ENCODE results near the gene MGST2.
"Not testable (repeated sequence)": the region's sequence is repeated elsewhere in the genome, so short reads cannot be mapped to it uniquely, and the experiment has no call there.

The MGST2 gene

DNA sequence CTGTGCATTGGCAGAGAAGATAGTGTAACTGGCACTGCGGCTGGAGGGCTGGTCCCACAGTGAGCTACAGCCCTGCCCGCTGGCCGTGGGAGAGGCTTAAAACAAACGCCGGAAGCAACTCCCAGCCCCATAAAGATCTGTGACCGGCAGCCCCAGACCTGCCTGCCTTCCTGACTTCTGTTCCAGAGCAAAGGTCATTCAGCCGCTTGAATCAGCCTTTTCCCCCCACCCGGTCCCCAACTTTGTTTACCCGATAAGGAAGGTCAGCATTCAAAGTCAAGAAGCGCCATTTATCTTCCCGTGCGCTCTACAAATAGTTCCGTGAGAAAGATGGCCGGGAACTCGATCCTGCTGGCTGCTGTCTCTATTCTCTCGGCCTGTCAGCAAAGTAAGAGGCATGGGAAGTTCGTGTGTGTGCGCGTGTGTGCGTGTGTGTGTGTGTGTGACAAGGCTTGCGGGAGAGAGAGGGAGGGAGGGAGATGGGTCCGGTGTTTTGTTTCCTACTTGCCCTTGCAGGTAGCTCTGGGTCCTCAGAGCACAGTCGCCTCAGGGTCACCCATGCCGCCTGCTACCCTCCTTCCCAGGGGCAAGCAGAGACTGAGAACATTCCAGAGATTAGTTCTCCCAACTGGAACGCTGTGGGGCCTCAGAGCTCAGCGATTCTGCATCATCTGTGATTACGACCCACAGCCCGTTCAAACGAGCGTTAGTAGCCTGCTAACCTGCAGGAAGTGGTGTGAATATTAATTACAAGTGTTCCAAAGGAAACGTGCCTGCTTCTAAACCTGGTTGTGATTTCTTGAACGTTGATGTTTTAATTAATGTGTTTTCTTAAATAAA is at the start of gene MGST2:
Gene MGST2, plus strand, starts transcription at position 130 of the 840 bp plus-strand sequence. Its CDS starts 201 bp downstream, at position 331.
- no peak for DNase-seq (ENCODE audit: low read depth in 2 of 2, low spot score in 1 of 2)

DNA sequence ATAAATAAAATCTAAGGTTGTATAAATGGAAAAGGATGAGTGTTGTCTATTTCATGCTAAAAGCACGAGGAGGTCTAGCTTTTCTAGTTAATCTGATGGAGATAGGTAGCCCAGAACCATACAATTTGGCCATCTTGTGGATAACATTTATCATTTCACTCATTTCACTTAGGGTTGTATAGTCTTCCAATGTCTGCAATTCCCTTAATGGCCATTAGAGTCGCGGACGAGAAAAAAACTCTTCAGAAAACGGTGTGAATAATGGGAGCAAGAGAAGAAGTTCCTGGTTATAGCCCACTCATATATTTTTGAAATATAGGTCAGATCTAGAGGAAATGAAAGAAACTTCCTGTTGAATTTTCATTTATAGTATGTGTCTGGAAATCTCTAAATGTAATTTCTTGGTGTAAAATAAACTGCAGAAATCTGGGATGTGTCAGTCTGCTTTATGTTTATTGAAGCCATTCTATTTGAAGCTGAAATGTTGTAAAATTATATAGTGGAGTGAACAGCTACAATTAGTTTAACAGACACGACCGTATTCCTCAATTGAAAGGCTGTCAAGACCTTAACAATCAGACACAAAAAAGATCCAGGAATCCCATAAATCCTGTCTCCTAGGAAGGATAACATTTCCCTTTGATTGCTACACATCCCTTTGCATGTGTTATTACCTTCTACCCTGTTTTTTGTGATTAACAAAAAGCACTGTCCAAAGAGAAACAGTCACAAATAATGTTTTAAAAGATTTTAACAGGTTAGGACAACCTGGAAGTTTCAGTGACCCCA is 47.7 kb upstream of the MGST2 start:
- DNase-seq (ENCODE audit: low read depth in 2 of 2, low spot score in 1 of 2), result no peak

DNA sequence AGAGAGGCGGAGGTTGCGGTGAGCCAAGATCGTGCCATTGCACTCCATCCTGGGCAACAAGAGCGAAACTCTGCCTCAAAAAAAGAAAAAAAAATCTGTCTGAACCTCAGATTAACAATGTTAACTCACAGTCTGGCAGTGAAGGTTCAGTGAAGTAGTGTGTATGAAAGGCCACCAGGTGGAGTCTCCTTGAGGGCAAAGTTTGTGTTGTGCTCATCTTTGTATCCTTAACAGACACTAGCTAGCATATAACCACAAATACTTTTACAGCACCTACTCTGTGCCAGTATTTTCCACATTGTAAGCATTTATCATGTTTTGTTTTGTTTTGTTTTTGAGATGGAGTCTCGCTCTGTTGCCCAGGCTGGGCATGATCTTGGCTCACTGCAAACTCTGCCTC is 46.0 kb upstream of the MGST2 start:
- no peak for DNase-seq (ENCODE audit: low read depth in 2 of 2, low spot score in 1 of 2)

DNA sequence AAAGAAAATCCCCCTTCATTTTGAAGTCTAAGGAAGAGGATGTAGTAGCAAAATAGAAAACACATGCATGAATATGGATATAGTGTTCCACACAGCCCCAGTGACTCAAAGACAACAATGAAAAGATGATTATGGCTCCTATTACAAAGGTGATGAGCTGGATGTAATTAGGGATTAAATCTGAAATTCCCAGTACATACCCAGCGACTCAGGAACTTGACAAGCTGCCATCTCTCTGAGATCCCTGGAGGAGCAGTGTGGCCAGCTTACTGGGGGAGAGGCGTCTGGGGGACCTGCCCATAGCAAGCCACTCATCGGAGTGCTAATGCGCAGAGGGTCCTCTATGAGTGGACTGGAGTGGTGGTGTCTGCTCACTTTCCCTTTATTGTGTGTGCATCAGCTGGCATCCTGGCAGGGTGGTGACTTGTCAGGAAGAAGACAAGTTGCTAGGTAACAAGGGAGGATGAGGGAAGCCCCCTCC is 42.7 kb upstream of the MGST2 start:
- no peak for DNase-seq (ENCODE audit: low read depth in 2 of 2, low spot score in 1 of 2)

DNA sequence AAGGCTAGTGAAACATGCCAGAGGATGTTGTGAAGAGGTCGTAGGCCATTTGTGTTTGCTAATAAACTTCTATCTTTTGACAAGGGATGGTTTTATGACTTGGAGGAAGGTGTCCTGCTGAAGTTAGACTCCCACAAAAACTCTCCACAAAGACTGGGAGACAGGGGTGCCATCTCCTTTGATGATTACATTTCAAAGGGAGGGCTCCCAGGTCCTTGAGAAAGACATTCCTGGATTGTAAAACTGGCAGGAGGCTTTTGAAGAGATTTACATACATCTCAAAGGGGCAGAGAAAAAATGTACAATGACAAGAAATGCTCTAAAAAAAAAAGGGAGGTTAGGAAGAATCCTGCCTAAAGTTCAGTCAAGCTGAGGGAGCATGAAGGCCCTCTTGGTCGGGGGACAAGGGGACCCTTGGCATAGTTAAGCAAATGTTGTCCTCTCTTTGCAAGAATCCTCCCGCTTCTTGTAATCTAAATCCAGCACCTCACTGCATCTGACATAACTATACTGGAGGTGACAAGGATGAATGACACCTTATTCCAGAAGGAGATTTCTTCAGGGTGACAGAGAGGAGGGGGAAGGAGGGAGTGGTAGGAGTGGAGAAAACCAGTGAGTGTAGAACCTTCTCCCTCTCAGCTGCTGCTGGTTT is 41.1 kb upstream of the MGST2 start:
- DNase-seq (ENCODE audit: low read depth in 2 of 2, low spot score in 1 of 2), result no peak

DNA sequence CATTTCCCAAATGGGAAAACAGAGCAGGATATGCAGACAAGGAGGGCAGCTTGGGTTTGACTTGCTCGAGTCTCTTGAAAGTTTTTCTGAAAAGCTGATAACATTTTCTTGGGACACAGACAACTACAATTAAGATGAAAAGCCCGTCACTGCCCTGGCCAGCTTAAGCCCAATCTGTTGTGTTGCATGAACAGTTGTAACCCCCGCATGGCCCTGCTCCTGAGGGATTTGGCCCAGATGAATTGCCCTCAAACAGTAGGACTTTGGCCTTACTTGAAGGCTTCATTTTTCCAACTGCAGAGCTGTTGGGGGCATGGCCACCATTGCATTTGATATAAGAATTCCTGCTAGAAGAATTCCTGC is 40.5 kb upstream of the MGST2 start:
- DNase-seq (ENCODE audit: low read depth in 2 of 2, low spot score in 1 of 2), result no peak

DNA sequence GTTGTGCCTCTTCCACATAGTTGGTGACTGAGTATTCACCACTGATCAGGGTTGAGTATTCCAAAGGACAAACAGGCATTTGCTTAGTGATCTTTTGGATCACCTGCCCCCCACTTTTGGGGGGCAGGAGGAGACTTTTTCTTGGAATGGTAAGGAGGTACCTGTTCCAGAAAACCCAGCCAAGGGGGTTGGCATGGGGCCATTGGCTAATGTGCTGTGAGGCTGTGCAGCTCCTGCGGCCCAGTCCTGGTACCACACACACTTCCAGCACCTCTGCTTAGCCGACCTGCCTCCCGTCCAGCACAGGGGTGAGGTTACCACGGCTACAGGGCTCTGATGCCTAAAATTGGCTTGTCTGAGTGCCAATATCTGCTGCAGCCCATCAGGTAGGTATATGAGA is 40.1 kb upstream of the MGST2 start:
- no peak for DNase-seq (ENCODE audit: low read depth in 2 of 2, low spot score in 1 of 2)

DNA sequence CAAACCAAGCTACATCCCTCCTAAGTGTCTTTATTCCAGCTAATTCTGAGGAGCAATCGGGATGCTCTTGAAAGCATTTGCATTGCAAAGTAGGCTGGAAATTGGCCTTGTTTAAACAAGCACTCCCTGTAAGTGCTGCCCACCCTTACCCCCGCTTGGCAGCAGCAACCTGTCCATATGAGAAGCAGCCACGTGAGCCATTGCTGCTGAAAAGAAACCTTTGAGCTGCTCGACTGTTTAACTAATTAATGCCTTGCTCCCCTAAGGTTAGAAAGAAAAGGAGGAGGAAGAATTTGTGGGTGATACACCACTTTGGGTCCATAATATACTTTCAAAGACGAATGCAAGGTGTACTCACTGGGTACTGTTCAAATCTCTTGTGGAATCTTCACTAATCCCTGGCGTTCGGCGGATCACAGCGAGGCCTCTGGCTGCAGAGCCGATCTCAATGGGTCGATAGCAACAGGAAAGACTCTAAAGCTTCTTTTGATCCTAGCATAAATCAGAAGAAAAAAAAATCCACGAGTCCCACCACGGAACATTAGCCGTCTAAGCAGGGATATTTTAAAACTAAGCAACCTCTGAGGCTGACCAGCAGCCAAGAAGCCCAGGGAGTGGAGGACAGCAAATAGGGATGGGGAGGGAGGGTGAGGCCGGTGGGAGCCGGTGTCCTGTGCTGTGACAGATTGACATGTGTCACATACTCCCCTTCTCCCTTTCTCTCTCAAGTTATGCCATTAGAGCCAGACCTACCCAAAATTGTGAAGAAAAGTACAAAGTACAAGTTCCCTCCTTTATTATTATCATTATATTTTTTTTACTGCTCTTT is 37.2 kb upstream of the MGST2 start:
- DNase-seq (ENCODE audit: low read depth in 2 of 2, low spot score in 1 of 2), result no peak

DNA sequence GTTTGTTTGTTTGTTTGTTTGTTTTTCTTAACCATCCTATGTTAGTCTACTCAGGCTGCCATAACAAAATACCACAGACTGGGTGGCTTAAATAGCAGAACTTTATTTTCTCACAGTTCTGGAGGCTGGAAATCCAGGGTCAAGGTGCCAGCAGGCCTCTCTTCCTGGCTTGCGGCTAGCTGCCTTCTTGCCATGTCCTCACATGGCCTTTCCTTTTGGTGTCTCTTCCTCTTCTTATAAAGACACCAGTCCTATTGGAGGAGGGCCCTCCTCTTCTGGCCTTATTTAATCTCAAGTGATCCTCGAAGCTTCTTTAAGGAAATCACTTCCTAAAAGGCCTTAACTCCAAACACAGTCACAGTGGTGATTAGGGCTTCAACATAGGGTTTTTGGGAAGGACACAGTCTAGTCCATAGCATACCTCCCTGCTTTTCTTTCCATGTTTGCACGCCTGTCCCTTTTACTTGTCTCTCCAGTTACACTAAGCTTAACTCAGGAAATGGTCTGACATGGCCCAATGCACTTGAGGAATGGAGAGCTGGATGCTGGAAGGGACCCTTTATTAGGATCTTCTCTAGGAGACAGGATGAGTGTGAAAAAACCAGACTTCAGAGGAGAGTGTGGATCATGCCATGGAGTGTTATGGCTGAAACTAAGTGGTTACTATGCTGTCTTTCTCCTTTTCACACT is 36.0 kb upstream of the MGST2 start:
- DNase-seq (ENCODE audit: low read depth in 2 of 2, low spot score in 1 of 2), result no peak

DNA sequence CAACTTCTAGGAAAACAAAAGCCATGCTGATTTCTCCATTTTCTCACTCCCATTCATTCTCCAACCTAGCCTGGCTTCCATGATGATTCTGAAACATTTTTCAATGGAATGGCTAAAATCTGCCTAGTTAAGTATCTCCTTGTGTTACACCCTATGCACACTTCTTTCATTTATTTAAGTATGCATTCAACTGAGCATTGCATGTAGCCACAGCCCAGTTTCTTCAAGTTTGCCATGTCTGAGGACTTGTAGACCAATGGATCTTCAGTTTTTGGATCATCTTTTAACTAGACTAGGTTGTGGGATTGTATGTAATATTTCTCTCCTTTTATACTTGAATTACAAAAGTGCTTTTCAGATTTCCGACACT is 35.5 kb upstream of the MGST2 start:
- DNase-seq (ENCODE audit: low read depth in 2 of 2, low spot score in 1 of 2), result no peak

DNA sequence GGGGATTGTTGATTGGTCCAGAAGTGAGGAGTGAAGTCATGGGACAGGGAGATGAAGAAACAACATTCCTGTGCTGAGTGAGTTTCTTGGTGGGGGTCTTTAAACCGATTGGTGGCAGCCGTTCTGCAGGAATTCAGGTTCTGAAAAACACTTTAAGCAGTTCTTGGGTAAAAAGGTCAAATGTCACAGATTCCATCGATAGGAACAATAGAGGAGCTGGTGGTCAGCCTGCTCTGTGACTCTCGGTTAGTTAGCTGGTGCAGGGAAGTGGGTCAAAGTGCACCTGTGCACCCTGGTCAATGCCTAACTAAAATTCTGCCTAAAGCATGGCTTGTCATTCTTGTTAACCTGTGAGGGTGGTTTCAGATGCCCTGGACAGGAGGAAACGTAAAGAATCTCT is 34.6 kb upstream of the MGST2 start:
- no peak for DNase-seq (ENCODE audit: low read depth in 2 of 2, low spot score in 1 of 2)

DNA sequence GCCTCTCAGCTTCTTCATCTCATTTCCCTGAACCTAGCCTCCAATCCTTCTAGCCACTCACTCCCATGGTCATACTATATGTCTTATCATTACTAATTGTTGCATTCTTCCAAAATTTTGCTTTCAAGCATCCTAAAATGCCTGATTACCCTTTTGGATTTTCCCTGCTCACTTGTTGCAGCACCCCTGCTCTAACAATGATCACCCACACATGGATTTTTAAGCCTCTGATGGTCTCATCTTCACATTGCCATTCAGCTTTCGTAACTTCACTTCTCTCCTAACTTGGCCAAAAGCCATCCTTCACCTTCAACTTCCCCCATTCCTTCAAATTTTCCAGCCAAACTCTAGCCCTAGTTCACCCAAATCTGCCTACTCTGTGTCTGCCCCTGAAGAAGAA is 33.8 kb upstream of the MGST2 start:
- DNase-seq (ENCODE audit: low read depth in 2 of 2, low spot score in 1 of 2), result no peak

DNA sequence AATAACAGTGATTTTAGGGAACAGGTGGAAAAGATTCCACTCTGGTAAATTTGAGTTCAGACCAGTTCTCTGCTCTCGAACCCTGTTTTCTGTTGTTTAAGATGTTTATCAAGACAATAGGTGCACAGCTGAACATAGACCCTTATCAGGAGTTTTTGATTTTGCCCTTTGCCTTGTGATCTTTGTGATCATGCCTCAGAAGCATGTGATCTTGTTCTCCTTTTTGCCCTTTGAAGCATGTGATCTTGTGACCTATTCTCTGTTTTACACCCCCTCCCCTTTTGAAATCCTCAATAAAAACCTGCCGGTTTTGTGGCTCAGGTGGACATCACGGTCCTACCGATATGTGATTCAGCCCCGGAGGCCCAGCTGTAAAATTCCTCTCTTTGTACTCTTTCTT is 32.9 kb upstream of the MGST2 start:
- not testable (repeated sequence) for DNase-seq (ENCODE audit: low read depth in 2 of 2, low spot score in 1 of 2)

DNA sequence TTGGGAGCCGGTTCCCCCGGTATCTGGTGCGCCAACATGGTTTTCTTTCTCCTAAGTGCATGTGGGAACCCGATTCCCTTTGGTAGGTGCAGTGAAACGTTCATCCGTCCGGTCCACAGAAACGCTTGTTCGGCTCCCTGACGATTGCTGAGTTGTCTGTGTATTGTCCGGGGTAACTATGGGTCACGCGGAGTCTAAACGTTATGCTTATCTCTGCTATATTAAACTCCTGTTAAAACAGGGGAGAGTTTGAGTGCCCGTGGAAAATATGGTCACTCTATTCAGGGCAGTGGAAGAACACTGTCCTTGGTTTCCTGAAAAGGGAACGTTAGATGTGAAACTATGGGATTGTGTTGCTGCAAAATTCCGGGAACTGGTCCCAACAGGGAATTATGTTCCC is 32.4 kb upstream of the MGST2 start:
- no peak for DNase-seq (ENCODE audit: low read depth in 2 of 2, low spot score in 1 of 2)

DNA sequence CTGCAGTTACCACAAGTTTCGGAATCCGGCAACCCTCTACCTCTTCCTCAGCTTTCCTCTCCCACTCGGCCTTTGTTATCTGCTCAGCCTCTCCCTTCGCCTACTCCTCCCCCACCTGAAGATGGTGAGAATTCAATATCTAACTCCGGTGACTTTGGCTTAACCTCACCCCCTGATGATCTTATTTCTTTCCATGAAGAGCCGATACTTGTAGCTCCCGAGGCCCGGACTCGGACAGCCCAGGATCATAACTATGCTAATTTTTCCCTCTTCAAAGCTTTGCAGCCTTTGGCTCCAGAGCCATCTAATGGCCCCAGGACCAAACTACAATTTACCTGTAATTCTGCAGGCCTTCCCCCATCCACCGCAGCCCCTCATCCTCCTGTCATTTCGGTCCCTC is 32.0 kb upstream of the MGST2 start:
- no peak for DNase-seq (ENCODE audit: low read depth in 2 of 2, low spot score in 1 of 2)

DNA sequence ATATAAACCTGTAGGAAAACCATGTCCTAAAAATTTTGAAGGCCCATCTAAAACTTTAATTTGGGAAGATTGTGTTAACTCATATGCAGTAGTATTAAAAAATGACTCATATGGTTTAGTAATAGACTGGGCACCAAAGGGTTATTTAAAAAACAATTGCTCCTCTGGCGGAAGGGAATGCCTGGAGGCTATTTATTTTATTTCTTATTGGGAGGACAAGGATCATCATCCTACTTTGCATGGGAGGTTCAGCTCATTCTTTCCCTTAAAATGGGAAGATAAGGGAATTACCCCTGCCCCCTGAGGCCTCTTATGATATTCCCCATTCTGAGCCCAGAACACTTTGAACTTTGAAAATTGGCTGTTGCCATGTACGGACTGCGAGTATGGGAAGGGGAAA is 29.7 kb upstream of the MGST2 start:
- no peak for DNase-seq (ENCODE audit: low read depth in 2 of 2, low spot score in 1 of 2)

DNA sequence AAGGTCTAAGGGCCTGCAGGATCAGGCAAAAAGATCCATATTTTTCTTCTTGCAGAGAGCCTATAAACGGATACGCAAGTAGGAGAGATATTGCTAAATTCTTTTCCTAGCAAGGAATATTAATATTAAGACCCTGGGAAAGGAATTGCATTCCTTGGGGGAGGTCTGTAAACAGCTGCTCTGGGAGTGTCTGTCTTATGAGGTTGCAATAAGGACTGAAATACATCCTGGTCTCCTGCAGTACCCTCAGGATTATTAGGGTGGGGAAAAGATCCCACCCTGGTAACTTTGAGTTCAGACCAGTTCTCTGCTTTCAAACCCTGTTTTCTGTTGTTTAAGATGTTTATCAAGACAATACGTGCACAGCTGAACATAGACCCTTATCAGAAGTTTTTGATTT is 27.3 kb upstream of the MGST2 start:
- not testable (repeated sequence) for DNase-seq (ENCODE audit: low read depth in 2 of 2, low spot score in 1 of 2)

DNA sequence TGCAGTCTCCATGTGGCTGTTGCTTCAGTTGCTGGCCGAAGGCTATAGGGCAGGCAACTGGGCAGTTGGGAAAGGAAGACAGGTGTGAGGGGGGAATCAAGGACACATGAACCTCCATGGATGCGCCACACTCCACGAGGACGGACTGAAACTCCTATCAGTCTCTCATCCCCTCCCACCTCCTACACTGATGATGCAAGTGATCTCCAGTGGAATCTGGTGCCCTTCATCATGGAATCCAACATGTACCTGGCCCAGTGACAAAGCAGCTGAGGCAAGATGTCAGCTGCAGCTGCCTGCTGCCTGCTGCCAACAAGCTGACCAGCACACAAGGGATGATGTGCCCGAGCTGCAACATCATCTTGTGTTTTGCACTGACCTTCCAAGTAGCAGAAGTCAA is 26.0 kb upstream of the MGST2 start:
- no peak for DNase-seq (ENCODE audit: low read depth in 2 of 2, low spot score in 1 of 2)

DNA sequence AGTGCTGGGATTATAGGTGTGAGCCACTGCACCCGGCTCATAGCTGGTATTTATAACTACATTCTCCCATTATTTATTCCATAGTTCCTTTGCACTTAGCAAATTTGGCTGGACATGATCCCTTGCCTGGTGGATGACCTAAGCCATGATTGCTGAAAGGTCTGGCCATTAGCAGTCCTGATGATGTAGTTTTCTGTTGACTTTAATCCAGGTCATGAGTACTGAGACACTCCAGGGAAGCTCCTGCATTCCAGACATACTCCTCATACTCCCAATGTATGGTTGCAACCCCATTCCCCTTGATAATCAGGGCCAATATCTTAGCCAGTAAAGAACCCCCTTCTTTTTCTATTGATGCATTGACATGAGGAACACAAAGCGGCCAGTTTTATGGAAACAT is 24.4 kb upstream of the MGST2 start:
- DNase-seq (ENCODE audit: low read depth in 2 of 2, low spot score in 1 of 2), result no peak

DNA sequence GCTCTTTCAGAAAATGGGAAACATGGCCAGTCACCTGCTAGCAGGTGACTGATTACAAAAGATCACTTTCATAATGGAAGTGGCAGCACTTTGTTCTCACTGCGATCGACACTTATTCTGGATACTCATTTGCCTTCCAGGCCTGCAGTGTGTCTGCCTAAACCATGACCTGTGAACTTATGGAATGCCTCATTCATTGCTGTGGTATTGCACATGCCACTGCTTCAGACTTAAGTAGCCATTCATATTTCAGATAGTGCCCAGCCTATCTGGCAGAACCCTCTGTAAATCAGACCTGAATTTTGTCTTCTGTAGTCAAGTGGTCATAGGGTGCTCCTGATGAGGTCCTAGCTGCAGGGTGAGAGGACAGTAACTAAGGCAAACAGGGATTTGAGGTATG is 23.3 kb upstream of the MGST2 start:
- DNase-seq (ENCODE audit: low read depth in 2 of 2, low spot score in 1 of 2), result no peak
